H9 (cell line): Measurements from ENCODE around the gene RNF125. TPM values are rescaled to one million over a fixed set of nuclear protein-coding genes. Genes with fewer than 3 reads are reported as not detected.

Source experiments
- DNase-seq: peaks from one replicate; pipeline ENCODE4 v3.0.0-alpha.2; 2017
- H2AFZ ChIP-seq: one replicate; pipeline ENCODE4 v1.6.1; 2013; ENCODE audit warnings: mild to moderate bottlenecking, low read length, control low read depth, moderate library complexity
- H2AK5ac ChIP-seq: 2 replicates; pipeline ENCODE4 v1.6.1; 2013; ENCODE audit warnings: low read length, control low read depth, mixed read lengths; ENCODE audit not compliant: insufficient read length
- H2BK120ac ChIP-seq: one replicate; pipeline ENCODE4 v1.6.1; 2013; ENCODE audit warnings: low read depth, mild to moderate bottlenecking, low read length, control low read depth, inconsistent platforms; ENCODE audit not compliant: poor library complexity, severe bottlenecking
- H2BK12ac ChIP-seq: 2 replicates; pipeline ENCODE4 v1.6.1; 2013; ENCODE audit warnings: low read length, control low read depth, mixed read lengths, low read depth; ENCODE audit not compliant: insufficient read length
- H2BK15ac ChIP-seq: 2 replicates; pipeline ENCODE4 v1.6.1; 2013; ENCODE audit warnings: low read depth, low read length, control low read depth
- H2BK20ac ChIP-seq: one replicate; pipeline ENCODE4 v1.6.1; 2013; ENCODE audit warnings: low read depth, mild to moderate bottlenecking, low read length, control low read depth, inconsistent platforms; ENCODE audit not compliant: poor library complexity, severe bottlenecking
- H2BK5ac ChIP-seq: 2 replicates; pipeline ENCODE4 v1.6.1; 2013; ENCODE audit warnings: low read length, control low read depth, mixed read lengths; ENCODE audit not compliant: insufficient read length
- H3K14ac ChIP-seq: 2 replicates; pipeline ENCODE4 v1.6.1; 2013; ENCODE audit warnings: low read length, control low read depth; ENCODE audit not compliant: insufficient read depth
- H3K18ac ChIP-seq: 2 replicates; pipeline ENCODE4 v1.6.1; 2013; ENCODE audit warnings: low read depth, mild to moderate bottlenecking, mixed read lengths, low read length, control low read depth; ENCODE audit not compliant: insufficient read length
- H3K23ac ChIP-seq: 2 replicates; pipeline ENCODE4 v1.6.1; 2013; ENCODE audit warnings: low read length, control low read depth, mixed read lengths, low read depth; ENCODE audit not compliant: insufficient read length
- H3K23me2 ChIP-seq: 2 replicates; pipeline ENCODE4 v1.6.1; 2013; ENCODE audit warnings: low read depth, mild to moderate bottlenecking, mixed read lengths, low read length, control low read depth; ENCODE audit not compliant: insufficient read length, poor library complexity, severe bottlenecking
- H3K27ac ChIP-seq: 2 replicates; pipeline ENCODE4 v1.5.1; 2013; ENCODE audit warnings: low read length, control low read depth, mixed read lengths, low read depth; ENCODE audit not compliant: insufficient read length
- H3K27me3 ChIP-seq: 2 replicates; pipeline ENCODE4 v1.6.1; 2013; ENCODE audit warnings: low read length, control low read depth, inconsistent platforms; ENCODE audit not compliant: insufficient read depth
- H3K4ac ChIP-seq: 2 replicates; pipeline ENCODE4 v1.6.1; 2013; ENCODE audit warnings: low read depth, mild to moderate bottlenecking, control low read depth, inconsistent platforms, low read length, moderate library complexity
- H3K4me1 ChIP-seq: 2 replicates; pipeline ENCODE4 v1.6.1; 2013; ENCODE audit warnings: low read length, control low read depth, inconsistent platforms; ENCODE audit not compliant: insufficient read depth
- H3K4me2 ChIP-seq: 2 replicates; pipeline ENCODE4 v1.6.1; 2013; ENCODE audit warnings: low read length, control low read depth, mixed read lengths; ENCODE audit not compliant: insufficient read length, insufficient read depth
- H3K56ac ChIP-seq: 2 replicates; pipeline ENCODE4 v1.6.1; 2013; ENCODE audit warnings: low read depth, mild to moderate bottlenecking, mixed read lengths, low read length, control low read depth; ENCODE audit not compliant: insufficient read length
- H3K79me1 ChIP-seq: 2 replicates; pipeline ENCODE4 v1.6.1; 2013; ENCODE audit warnings: low read depth, mild to moderate bottlenecking, moderate library complexity, low read length, control low read depth, inconsistent platforms; ENCODE audit not compliant: insufficient read depth, poor library complexity, severe bottlenecking
- H3K79me2 ChIP-seq: 2 replicates; pipeline ENCODE4 v1.6.1; 2013; ENCODE audit warnings: low read length, control low read depth, inconsistent platforms; ENCODE audit not compliant: insufficient read depth
- H3K9ac ChIP-seq: 2 replicates; pipeline ENCODE4 v1.6.1; 2013; ENCODE audit warnings: low read length, control low read depth, mixed read lengths; ENCODE audit not compliant: insufficient read length; ENCODE audit errors: extremely low read depth
- H3K9me3 ChIP-seq: one replicate; pipeline ENCODE4 v1.6.1; 2013; ENCODE audit warnings: low read depth, low read length, inconsistent platforms; ENCODE audit not compliant: control insufficient read depth
- H3T11ph ChIP-seq: one replicate; pipeline ENCODE4 v1.6.1; 2013; ENCODE audit warnings: mild to moderate bottlenecking, low read length, control low read depth, inconsistent platforms
- H4K20me1 ChIP-seq: one replicate; pipeline ENCODE4 v1.6.1; 2013; ENCODE audit not compliant: control insufficient read depth, insufficient read length, insufficient read depth
- H4K5ac ChIP-seq: 2 replicates; pipeline ENCODE4 v1.6.1; 2013; ENCODE audit warnings: low read depth, mild to moderate bottlenecking, mixed read lengths, low read length, control low read depth; ENCODE audit not compliant: insufficient read length
- H4K8ac ChIP-seq: replicated peaks from 2 replicates; pipeline ENCODE4 v1.6.1; 2013; ENCODE audit warnings: low read length, control low read depth, mixed read lengths, low read depth; ENCODE audit not compliant: insufficient read length
- H4K91ac ChIP-seq: 2 replicates; pipeline ENCODE4 v1.6.1; 2013; ENCODE audit warnings: low read depth, mild to moderate bottlenecking, moderate library complexity, mixed read lengths, low read length, control low read depth; ENCODE audit not compliant: insufficient read length
- H3K27ac Mint-ChIP-seq, 3 experiments: 2 replicates in 2 of 3; 3 replicates in 1 of 3; pipeline ENCODE4 v1.8.0; 2020 to 2021; ENCODE audit warnings: mixed read lengths in 3 of 3, mild to moderate bottlenecking in 1 of 3, moderate library complexity in 1 of 3
- H3K27me3 Mint-ChIP-seq: 2 replicates; pipeline ENCODE4 v1.8.0; 2021; ENCODE audit warnings: low read depth, mild to moderate bottlenecking, moderate library complexity, mixed read lengths
- H3K36me3 Mint-ChIP-seq, 3 experiments: 2 replicates in 2 of 3; 3 replicates in 1 of 3; pipeline ENCODE4 v1.8.0; 2020 to 2021; ENCODE audit warnings: low read depth in 3 of 3, mixed read lengths in 3 of 3; ENCODE audit not compliant: insufficient read depth in 1 of 3
- H3K4me1 Mint-ChIP-seq, 2 experiments: 2 replicates each; pipeline ENCODE4 v1.8.0; 2020; ENCODE audit warnings: mixed read lengths in 2 of 2
- H3K4me3 Mint-ChIP-seq, 2 experiments: 2 replicates in 1 of 2; 3 replicates in 1 of 2; pipeline ENCODE4 v1.8.0; 2020 to 2021; ENCODE audit warnings: mild to moderate bottlenecking in 2 of 2, mixed read lengths in 2 of 2, moderate library complexity in 1 of 2
- H3K9me3 Mint-ChIP-seq, 2 experiments: 2 replicates in 1 of 2; 3 replicates in 1 of 2; pipeline ENCODE4 v1.8.0; 2020; ENCODE audit warnings: mild to moderate bottlenecking in 2 of 2, mixed read lengths in 2 of 2, moderate library complexity in 1 of 2
- WGBS: extraction: QIAGEN DNeasy Blood & Tissue Kit; methylation state at CpG from one replicate; pipeline ENCODE4 v1.1.7; 2013; ENCODE audit warnings: missing lambda C conversion rate, low lambda C conversion rate, mixed read lengths; ENCODE audit not compliant: insufficient read length; ENCODE audit errors: extremely low coverage; 5-methylcytosine and 5-hydroxymethylcytosine counted together
- total RNA-seq: library from RNA; stranded (reverse); gene quantifications from 2 replicates; pipeline ENCODE4 v1.2.1, GENCODE V29; 2021
- TF ChIP-seq, protein P1 (sequence below): fragments of 200-600 bp; sonication (generic); conservative IDR thresholded peaks from 3 replicates; pipeline ENCODE4 v1.8.0; 2021; ENCODE audit warnings: antibody characterized with exemption, mild to moderate bottlenecking

RNF125 gene
- total RNA-seq, 1 experiment from 2014 or later, result 8.3 TPM

DNA sequence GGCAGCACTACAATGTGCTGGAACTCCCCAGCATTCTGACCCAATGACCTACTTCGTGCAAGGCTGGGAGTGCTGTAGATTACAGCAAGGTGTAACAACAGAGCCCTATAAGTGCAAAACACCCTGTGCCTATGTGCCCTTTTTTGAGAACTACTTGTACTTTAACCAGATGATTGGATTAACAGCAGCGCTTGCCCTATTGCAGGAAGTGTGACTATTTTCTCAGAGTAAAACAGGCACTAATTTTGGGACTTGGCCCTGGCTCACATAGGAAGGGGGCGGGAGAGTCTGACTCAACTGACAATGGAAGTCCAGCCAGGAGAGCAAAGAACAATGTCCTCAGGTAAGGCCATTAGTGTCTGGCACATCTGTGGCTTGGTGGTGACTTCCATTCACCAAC is 35.6 kb upstream of the RNF125 start:
- H3K4me1 ChIP-seq, result no peaks in the 10 kb centered on the region
- H3K4ac ChIP-seq, result no peak overlapping the region
- no peak overlapping the region for H2BK120ac ChIP-seq
- no peak overlapping the region for H3K14ac ChIP-seq
- H3K9me3 ChIP-seq, result no peaks in the 10 kb centered on the region
- Mint-ChIP-seq H3K36me3 (peaks cover 3 to 15% (median 6%) of the 10 kb centered on the region in 3 experiments; a peak in 6 of 7 replicates), H3K4me1 (no peaks in the 10 kb centered on the region), H3K4me3 (no peak overlapping the region), H3K27ac (no peak overlapping the region), H3K27me3 (peaks cover 2% of the 10 kb centered on the region; the same call in 1 of the 2 replicates), H3K9me3 (peaks cover 15 to 16% of the 10 kb centered on the region in 2 experiments)
- no peak overlapping the region for H3K18ac ChIP-seq
- no peak overlapping the region for H4K91ac ChIP-seq
- H3K23me2 ChIP-seq, result no peaks in the 10 kb centered on the region
- no peak overlapping the region for H2BK20ac ChIP-seq
- H3K56ac ChIP-seq, result no peak overlapping the region
- H2BK15ac ChIP-seq, result no peak overlapping the region
- TF ChIP-seq, protein P1, sequence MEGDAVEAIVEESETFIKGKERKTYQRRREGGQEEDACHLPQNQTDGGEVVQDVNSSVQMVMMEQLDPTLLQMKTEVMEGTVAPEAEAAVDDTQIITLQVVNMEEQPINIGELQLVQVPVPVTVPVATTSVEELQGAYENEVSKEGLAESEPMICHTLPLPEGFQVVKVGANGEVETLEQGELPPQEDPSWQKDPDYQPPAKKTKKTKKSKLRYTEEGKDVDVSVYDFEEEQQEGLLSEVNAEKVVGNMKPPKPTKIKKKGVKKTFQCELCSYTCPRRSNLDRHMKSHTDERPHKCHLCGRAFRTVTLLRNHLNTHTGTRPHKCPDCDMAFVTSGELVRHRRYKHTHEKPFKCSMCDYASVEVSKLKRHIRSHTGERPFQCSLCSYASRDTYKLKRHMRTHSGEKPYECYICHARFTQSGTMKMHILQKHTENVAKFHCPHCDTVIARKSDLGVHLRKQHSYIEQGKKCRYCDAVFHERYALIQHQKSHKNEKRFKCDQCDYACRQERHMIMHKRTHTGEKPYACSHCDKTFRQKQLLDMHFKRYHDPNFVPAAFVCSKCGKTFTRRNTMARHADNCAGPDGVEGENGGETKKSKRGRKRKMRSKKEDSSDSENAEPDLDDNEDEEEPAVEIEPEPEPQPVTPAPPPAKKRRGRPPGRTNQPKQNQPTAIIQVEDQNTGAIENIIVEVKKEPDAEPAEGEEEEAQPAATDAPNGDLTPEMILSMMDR, result no peak
- H4K5ac ChIP-seq, result no peak overlapping the region
- DNase-seq, result no peak
- no peak overlapping the region for H2AK5ac ChIP-seq
- H3T11ph ChIP-seq, result no peak overlapping the region
- no peak overlapping the region for H3K23ac ChIP-seq
- no peak overlapping the region for H2BK12ac ChIP-seq
- H3K27me3 ChIP-seq, result no peaks in the 10 kb centered on the region
- no peak overlapping the region for H4K8ac ChIP-seq
- H3K27ac ChIP-seq, result no peak overlapping the region
- H3K4me2 ChIP-seq, result no peak overlapping the region
- H3K79me2 ChIP-seq, result no peaks in the 10 kb centered on the region
- no peak overlapping the region for H2AFZ ChIP-seq
- H3K9ac ChIP-seq, result no peak overlapping the region
- WGBS, result no CpG with 5 or more reads among the region's 3 CpGs
- H4K20me1 ChIP-seq, result no peaks in the 10 kb centered on the region
- no peaks in the 10 kb centered on the region for H3K79me1 ChIP-seq
- H2BK5ac ChIP-seq, result no peak overlapping the region
